Left lobe of liver (tissue), 2 donors: Measurements from ENCODE around the gene MN1. TPM values are rescaled to one million over a fixed set of nuclear protein-coding genes. Genes with fewer than 3 reads are reported as not detected.

Experiments used
- ATAC-seq: fragments of 200-7000 bp; cut with Tn5 transposase; one replicate; pipeline ENCODE4 v1.9.1; 2020; ENCODE audit warnings: mild to moderate bottlenecking, moderate library complexity
- DNase-seq: peaks from one replicate; pipeline ENCODE4 v3.0.0-alpha.2; 2020; ENCODE audit warnings: low spot score
- total RNA-seq: library from RNA; stranded (reverse); gene quantifications from one replicate; pipeline ENCODE4 v1.2.1, GENCODE V29; 2021
- donor health status: DM: no; HTN: no; CAD: no; lungs with moderate emphysema.
- donor health status: DM: no; HTN: yes; CAD: no.

MN1 gene
- total RNA-seq, 1 donor from 2014 or later, result 1.2 TPM

- no peak for DNase-seq
- no peak for ATAC-seq
Measured at GRCh38 chr22:27719036-27719347, 82.6 kb downstream of the MN1 start.

- no peak for DNase-seq
- ATAC-seq, result no peak
Measured at GRCh38 chr22:27718186-27719035, 83.1 kb downstream of the MN1 start.

- DNase-seq (no peak), ATAC-seq (no peak)
Measured at GRCh38 chr22:27717094-27717493, 84.5 kb downstream of the MN1 start.

DNA sequence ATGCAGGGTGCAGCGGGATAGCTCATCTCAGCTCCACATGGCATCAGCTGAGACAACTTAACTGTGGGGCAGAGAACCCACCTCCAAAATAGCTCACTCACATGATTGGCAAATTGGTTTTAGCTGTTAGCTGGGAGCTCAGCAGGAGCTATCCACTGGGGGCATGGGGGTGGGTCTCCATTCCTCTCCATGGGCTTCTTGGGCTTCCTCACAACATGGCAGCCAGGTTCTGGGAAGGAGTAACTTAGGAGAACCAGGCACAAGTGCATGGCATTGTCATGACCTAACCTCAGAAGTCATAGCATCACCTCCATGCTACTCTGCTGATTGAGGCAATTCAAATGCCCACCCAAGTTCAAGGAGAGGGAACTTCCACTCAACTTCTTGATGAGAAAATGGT lies 85.5 kb downstream of the MN1 start:
- no peak for DNase-seq

DNA sequence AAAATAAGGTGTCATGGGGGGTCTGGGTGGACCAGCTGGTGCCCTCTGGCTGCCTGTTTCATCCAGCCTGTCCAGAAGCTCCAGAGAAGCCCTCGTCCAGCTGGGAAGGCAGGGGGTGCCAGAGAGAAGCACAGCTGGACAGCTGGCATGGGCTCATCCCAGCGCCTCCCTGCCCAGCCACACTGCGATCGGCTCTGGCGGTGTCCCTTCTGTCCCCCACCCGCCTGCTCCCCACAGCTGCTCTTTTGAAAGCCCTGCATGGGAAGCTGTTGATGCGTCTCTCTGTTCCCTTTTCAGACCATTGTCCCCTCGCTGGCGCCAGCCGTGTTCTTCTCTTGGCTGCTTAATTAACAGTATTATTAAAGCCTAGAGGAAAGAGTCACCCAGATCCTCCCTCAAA lies 86.5 kb downstream of the MN1 start:
- no peak for DNase-seq
- no peak for ATAC-seq

More for the DNA sequence above, 85.5 kb downstream of the MN1 start:
- no peak for ATAC-seq

GRCh38 chr22:27714068-27714467 lies 87.5 kb downstream of the MN1 start:
- no peak for ATAC-seq
- no peak for DNase-seq

DNA sequence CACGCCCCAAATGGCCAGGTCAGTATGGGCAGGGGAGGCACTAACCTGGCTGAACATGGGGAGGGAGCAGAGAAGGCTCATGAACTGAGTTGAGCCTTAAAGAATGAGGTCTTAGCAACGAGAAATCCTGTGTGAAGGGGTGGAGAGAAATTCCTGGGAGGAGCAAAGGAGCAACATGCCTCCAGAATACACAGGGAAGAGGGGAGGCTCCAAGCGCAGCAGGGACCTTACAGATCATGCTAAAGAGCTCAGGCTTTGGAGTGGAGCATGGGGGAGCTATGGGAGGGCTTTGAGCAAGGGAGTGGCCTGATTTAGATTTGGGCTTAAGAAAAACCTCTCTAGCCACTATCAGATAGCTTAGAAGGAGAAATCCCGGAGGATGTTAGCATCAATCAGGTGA lies 88.1 kb downstream of the MN1 start:
- ATAC-seq (no peak), DNase-seq (no peak)

DNA sequence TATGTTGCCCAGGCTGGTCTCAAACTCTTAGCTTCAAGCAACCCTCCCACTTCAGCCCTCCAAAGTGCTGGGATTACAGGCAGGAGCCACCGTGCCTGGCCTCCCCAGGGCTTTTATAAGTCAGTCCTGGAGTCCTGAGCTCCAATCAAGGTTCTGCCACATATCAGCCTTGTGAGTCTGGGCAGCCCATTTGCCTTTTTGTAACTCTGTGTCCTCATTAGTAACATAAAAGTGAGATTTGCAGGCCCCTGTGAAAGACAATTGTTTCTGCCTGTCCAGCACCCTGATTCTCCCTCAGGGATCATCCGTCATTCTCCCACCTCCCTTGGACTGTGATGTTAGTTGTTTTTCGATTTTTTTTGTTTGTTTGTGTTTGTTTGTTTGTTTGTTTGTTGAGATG lies 89.8 kb downstream of the MN1 start:
- DNase-seq (no peak), ATAC-seq (no peak)

DNA sequence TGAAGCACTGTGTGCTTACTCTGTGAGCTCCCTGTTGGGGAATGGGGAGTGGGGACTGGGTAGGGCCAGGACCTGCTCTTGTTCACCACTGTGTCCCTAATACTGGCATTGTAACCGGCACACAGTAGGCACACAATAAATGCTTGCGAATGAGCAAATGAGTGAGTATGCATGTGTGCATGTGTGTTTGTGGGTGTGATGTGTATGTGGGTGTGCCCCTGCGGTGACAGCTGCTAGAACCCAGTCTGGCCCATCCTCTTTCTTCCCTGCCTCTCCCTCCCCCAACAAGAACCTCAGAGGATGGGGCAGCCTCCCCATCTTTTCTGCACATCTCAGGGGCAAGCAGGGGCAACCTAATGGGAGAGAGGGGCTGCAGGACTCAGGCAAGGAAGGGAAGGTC lies 90.5 kb downstream of the MN1 start:
- ATAC-seq, result no peak
- no peak for DNase-seq

GRCh38 chr22:27709919-27710675 lies 91.5 kb downstream of the MN1 start:
- ATAC-seq (no peak), DNase-seq (no peak)

- no peak for DNase-seq
- ATAC-seq, result no peak
Measured at GRCh38 chr22:27706489-27706888, 95.1 kb downstream of the MN1 start.

DNA sequence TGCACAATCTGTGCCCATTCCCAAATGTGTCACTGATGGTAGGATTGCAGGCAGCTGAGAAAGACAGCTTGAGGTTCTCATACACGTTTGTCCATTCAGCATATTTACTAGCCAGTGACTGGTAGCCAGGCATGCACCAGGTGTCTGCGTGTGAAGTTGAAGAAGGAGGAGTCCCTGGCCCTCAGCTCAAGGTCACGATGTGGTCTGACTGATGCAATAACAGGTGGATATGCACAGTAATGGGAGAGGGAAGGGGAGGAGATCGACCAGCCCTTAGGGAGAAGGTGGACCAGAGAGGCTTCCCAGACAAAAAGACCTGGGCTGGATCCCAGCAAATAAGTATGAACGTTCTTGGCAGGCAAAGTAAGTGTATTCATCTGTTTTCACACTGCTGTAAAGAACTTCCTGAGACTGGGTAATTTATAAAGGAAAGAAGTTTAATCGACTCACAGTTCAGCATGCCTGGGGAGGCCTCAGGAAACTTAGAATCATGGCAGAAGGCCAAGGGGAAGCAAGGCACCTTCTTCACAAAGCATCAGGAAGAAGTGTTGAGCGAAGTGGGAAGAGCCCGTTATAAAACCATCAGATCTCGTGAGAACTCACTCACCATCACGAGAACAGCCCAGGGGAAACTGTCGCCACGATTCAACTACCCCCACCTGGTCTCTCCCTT lies 96.0 kb downstream of the MN1 start:
- ATAC-seq (no peak), DNase-seq (no peak)

DNA sequence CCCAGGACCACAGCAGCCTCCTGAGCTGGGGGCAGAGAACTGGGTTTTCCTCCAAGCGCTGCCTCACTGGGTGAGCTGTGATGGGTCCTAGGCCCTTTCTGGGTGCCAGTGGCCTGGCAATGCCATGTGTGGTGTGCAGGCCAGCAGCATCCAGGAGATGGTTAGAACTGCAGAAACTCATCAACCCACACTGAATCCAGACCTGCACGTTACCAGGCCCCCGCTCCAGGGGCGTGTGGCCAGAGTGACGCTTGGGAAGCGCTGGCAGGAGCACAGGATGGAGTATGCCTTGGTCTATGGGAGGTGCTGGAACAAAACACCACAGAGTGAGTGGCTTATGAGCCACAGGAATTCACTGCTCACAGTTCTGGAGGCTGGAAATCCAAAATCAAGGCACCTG lies 97.0 kb downstream of the MN1 start:
- DNase-seq (no peak), ATAC-seq (no peak)

DNA sequence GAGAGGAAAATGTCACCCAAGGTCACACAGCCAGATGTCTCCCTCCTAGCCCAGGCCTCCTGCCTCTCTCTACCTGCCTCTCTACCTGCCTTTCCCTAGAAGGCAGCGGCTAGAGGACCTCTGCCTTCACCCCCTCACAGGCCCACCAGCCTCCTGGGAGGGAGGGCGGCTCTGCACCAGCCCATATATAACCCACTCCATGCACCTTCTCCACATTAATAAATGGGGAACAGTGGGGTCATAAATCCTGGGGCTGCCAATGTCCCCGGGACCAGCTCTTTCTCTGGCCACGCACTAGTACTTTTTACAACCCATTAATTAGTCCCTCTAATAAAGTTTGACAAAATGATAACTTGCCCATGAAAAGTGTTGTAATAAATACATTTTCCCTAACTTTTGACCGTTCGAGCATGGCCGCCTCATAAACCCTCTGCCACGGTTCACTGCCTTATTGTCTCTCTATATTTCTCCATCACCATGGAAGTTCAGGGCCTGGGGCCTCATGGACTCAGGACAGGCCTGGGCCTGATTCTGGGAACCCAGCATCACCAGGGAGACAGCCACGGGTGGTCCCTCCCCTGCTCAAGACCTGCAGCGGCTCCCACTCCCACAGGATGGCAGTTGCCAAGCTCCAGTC lies 102.1 kb downstream of the MN1 start:
- DNase-seq, result no peak

DNA sequence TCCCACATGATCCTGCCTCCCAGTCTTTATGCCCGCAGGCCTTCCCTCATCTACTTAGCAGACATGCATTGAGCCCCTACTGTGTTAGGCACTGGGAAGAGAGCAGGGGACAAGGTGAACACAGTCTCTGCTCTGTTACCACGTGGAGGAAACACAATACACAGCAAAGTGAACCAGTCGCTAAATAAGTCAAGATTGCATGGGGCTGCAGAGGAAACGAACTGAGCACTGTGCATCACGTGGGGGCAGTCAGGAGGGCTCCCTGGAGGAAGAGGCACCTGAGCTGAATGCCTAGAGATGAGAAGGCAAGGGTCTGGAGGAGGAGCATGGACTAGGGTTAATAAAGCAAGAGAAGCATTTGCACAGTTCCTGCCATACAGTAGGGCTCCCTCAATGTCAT lies 102.7 kb downstream of the MN1 start:
- DNase-seq, result no peak
- no peak for ATAC-seq

More for the DNA sequence above, 102.1 kb downstream of the MN1 start:
- ATAC-seq, result no peak

Other genes with a start within 250 kb of the MN1 start
- gene PITPNB, start 117.5 kb upstream of the MN1 start, total RNA-seq, result 30.6 TPM